Activated T-cell treated with anti-CD3 and anti-CD28 coated beads, Interleukin-2, amount 50 U/mL, for 24 hours (primary cell): Measurements from ENCODE around the gene KLHL29.
A peak's percentile ranks its signal among the peaks of the same experiment; 100 is the strongest.

Source experiments
- DNase-seq: peaks from one replicate; pipeline ENCODE4 v3.0.0-alpha.2; 2020
- H3K27ac Mint-ChIP-seq: 2 replicates; pipeline ENCODE4 v1.8.0; 2020; ENCODE audit warnings: mild to moderate bottlenecking, mixed read lengths
- H3K27me3 Mint-ChIP-seq: 2 replicates; pipeline ENCODE4 v1.8.0; 2020; ENCODE audit warnings: mixed read lengths
- H3K36me3 Mint-ChIP-seq: 2 replicates; pipeline ENCODE4 v1.8.0; 2020; ENCODE audit warnings: low read depth, mixed read lengths
- H3K4me1 Mint-ChIP-seq: 2 replicates; pipeline ENCODE4 v1.8.0; 2020; ENCODE audit warnings: low read depth, mixed read lengths
- H3K4me3 Mint-ChIP-seq: 2 replicates; pipeline ENCODE4 v1.8.0; 2020; ENCODE audit warnings: mild to moderate bottlenecking, moderate library complexity, mixed read lengths
- H3K9me3 Mint-ChIP-seq: 2 replicates; pipeline ENCODE4 v1.8.0; 2020; ENCODE audit warnings: mixed read lengths

Gene KLHL29

DNA sequence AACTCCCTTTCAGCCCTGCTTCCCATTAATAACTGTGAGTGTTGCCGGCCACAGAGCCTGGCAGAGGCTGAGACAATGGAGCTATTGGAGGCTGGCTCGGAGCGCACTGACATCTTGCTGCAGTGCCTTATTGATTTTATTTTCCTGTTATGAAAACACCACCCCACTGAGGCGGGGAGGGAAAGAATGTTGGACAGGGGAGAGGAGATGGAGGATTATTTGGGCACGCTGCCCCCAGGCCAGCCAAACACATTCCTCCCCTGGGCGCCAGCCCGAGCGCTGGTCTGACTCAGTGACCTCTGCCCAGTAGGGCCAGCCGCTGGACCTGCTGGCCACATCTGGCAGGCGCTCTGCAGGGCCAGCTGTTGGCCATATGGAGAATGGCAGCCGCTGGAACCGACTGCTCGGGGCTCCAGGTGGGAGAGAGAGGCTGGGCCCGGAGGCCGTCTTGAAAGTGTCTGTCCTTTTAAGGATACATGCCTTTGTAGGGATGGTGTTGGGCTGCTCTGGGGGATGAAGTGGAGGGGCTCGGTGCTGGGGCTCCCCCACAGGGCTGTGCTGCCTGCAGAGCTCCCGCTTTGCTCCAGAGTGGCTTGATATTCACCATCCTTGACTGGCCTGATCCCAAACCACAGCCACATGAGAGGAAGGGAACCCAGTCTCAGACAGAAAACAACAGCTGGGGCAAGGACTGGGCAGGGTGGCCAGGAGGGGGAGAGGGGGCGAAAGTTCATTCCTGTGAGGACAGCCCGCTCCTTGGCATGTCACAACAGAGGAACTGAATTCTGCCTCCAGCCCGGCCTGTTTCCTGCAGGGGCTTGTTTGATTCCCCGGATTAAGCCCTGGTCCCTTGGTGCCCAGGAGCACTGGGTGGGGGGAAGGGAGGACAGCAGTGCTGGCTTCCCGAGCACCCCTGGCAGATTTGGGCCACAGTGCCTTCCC is 179.0 kb downstream of the KLHL29 start:
- no peaks in the 10 kb centered on the region for H3K27me3 Mint-ChIP-seq
- H3K36me3 Mint-ChIP-seq = no peaks in the 10 kb centered on the region
- no peaks in the 10 kb centered on the region for H3K4me1 Mint-ChIP-seq
- no peaks in the 10 kb centered on the region for H3K9me3 Mint-ChIP-seq
- no peak overlapping the region for H3K4me3 Mint-ChIP-seq
- H3K27ac Mint-ChIP-seq = no peak overlapping the region
- no peak for DNase-seq

- Mint-ChIP-seq H3K27ac (no peak overlapping the region), H3K9me3 (no peaks in the 10 kb centered on the region), H3K36me3 (no peaks in the 10 kb centered on the region), H3K4me3 (no peak overlapping the region), H3K4me1 (no peaks in the 10 kb centered on the region), H3K27me3 (no peaks in the 10 kb centered on the region)
- no peak for DNase-seq
These were observed 179.6 kb downstream of the KLHL29 start for GRCh38 chr2:23564615-23564960.

DNA sequence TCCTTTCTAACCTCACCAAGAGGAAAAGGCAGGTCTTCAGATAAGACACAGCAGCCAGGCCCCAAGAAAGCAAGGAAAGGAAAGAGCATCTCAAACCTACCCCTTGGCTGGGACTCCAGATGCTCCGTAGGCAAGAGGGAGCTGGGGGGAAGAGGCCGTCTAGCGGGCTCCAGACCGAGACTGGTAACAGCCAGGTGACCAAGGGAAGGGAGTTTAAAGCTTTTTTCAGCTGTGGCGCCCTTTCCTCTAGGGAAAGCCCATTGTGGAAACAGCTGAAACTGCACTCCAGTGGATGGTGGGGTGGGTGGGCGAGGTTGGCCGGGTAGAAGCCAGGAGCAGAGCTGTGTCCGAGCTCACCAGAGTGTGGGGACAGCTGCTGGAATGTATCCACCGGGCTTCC is 180.4 kb downstream of the KLHL29 start:
- Mint-ChIP-seq H3K27ac (no peak overlapping the region), H3K4me3 (no peak overlapping the region), H3K27me3 (no peaks in the 10 kb centered on the region), H3K9me3 (no peaks in the 10 kb centered on the region), H3K36me3 (no peaks in the 10 kb centered on the region), H3K4me1 (no peaks in the 10 kb centered on the region)
- no peak for DNase-seq

- H3K4me1 Mint-ChIP-seq = no peaks in the 10 kb centered on the region
These were observed 180.8 kb downstream of the KLHL29 start for GRCh38 chr2:23565814-23566213.

GRCh38 chr2:23566241-23567142 is 181.5 kb downstream of the KLHL29 start:
- Mint-ChIP-seq H3K27me3 (no peaks in the 10 kb centered on the region), H3K4me3 (no peak overlapping the region), H3K4me1 (no peaks in the 10 kb centered on the region), H3K36me3 (no peaks in the 10 kb centered on the region), H3K27ac (no peak overlapping the region), H3K9me3 (no peaks in the 10 kb centered on the region)
- peak; percentile 37 for DNase-seq

More at GRCh38 chr2:23565814-23566213, 180.8 kb downstream of the KLHL29 start:
- no peak for DNase-seq
- H3K4me3 Mint-ChIP-seq = no peak overlapping the region
- H3K27me3 Mint-ChIP-seq = no peaks in the 10 kb centered on the region
- no peak overlapping the region for H3K27ac Mint-ChIP-seq
- H3K9me3 Mint-ChIP-seq = no peaks in the 10 kb centered on the region
- H3K36me3 Mint-ChIP-seq = no peaks in the 10 kb centered on the region

- no peak overlapping the region for H3K27ac Mint-ChIP-seq
- no peaks in the 10 kb centered on the region for H3K27me3 Mint-ChIP-seq
- no peaks in the 10 kb centered on the region for H3K36me3 Mint-ChIP-seq
- DNase-seq = no peak
- H3K9me3 Mint-ChIP-seq = no peaks in the 10 kb centered on the region
- H3K4me3 Mint-ChIP-seq = no peak overlapping the region
- H3K4me1 Mint-ChIP-seq = no peaks in the 10 kb centered on the region
These were observed 182.3 kb downstream of the KLHL29 start for GRCh38 chr2:23567161-23567756.

DNA sequence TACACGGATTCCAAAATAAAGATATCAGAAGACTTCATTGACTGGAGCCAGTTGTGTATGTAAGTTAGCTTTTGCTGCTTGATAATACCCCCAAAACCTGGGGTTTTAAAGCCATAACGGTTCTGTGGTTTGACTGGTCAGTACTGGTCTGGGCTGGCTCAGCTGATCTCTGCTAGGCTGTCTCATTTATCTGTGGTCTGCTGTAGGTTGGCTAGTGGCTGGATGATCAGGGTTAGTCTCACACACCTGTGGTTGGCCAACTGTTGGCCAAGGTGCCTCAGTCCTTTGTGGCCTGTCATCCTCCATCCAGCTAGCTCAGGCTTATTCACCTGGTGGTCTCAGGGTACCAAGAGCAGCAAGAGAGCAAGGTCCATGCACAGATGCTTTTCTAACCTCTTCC is 183.2 kb downstream of the KLHL29 start:
- no peak for DNase-seq
- H3K4me3 Mint-ChIP-seq = no peak overlapping the region

GRCh38 chr2:23568626-23569190 is 183.7 kb downstream of the KLHL29 start:
- Mint-ChIP-seq H3K36me3 (no peaks in the 10 kb centered on the region), H3K27me3 (no peaks in the 10 kb centered on the region), H3K27ac (no peak overlapping the region), H3K4me1 (no peaks in the 10 kb centered on the region), H3K4me3 (no peak overlapping the region), H3K9me3 (no peaks in the 10 kb centered on the region)
- DNase-seq = no peak

More for the DNA sequence above, 183.2 kb downstream of the KLHL29 start:
- no peaks in the 10 kb centered on the region for H3K27me3 Mint-ChIP-seq
- H3K4me1 Mint-ChIP-seq = no peaks in the 10 kb centered on the region
- H3K36me3 Mint-ChIP-seq = no peaks in the 10 kb centered on the region
- H3K9me3 Mint-ChIP-seq = no peaks in the 10 kb centered on the region
- H3K27ac Mint-ChIP-seq = no peak overlapping the region

- no peaks in the 10 kb centered on the region for H3K36me3 Mint-ChIP-seq
- H3K4me1 Mint-ChIP-seq = no peaks in the 10 kb centered on the region
- no peak overlapping the region for H3K4me3 Mint-ChIP-seq
- H3K27me3 Mint-ChIP-seq = no peaks in the 10 kb centered on the region
- H3K27ac Mint-ChIP-seq = no peak overlapping the region
- no peaks in the 10 kb centered on the region for H3K9me3 Mint-ChIP-seq
- DNase-seq = no peak
These were observed 184.9 kb downstream of the KLHL29 start for GRCh38 chr2:23569761-23570365.

DNA sequence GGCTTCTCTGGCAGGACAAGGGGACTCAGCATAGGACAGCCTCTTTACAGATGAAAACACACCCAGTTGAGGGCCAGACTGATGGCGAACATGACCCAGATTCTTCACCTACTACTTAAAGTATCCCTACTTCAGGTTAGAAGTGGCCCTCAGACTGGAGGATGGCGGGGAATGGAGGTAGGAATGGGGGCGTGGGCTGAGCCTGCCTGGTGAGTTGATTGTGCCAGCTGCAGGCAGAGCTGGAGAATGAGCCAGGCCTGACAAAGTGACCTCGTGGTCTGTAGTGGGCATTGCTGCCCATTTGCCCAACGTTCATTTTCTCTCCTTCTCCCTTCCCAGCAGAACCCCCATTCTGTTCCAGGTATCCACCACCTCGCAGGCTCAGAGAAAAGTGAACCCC is 186.1 kb downstream of the KLHL29 start:
- Mint-ChIP-seq H3K4me3 (no peak overlapping the region), H3K27ac (no peak overlapping the region), H3K9me3 (no peaks in the 10 kb centered on the region), H3K4me1 (no peaks in the 10 kb centered on the region), H3K27me3 (no peaks in the 10 kb centered on the region), H3K36me3 (no peaks in the 10 kb centered on the region)
- DNase-seq = no peak

GRCh38 chr2:23571527-23572282 is 186.7 kb downstream of the KLHL29 start:
- Mint-ChIP-seq H3K9me3 (no peaks in the 10 kb centered on the region), H3K4me1 (no peaks in the 10 kb centered on the region), H3K4me3 (no peak overlapping the region), H3K27ac (no peak overlapping the region), H3K27me3 (no peaks in the 10 kb centered on the region), H3K36me3 (no peaks in the 10 kb centered on the region)
- no peak for DNase-seq

GRCh38 chr2:23574919-23575654 is 190.1 kb downstream of the KLHL29 start:
- H3K4me1 Mint-ChIP-seq = no peaks in the 10 kb centered on the region
- no peaks in the 10 kb centered on the region for H3K27me3 Mint-ChIP-seq
- H3K4me3 Mint-ChIP-seq = no peak overlapping the region
- H3K27ac Mint-ChIP-seq = no peak overlapping the region
- no peaks in the 10 kb centered on the region for H3K36me3 Mint-ChIP-seq
- no peak for DNase-seq
- H3K9me3 Mint-ChIP-seq = no peaks in the 10 kb centered on the region
